ENCODE measurements around the gene ZCWPW1. TPM values are rescaled to one million over a fixed set of nuclear protein-coding genes. Genes with fewer than 3 reads are reported as not detected.

Gene ZCWPW1
- total and polyA plus RNA-seq, 10 of the 15 experiments (the other 5 are each of a cell fraction or from before 2014, with no cell fraction given) = 1.3 to 4.4 (median 3.7) TPM

- CTCF ChIA-PET = interaction anchor here (0.6 to 1.6 kb wide), 8 partner anchors 12 to 124 kb away, joined by 3 to 7 read pairs (median 3); no protein-coding TSS in a partner anchor
- in situ Hi-C loops (cut with MboI) (loop anchor here (25.0 kb wide), 1 partner anchor 222 kb away; the partner anchor contains the start of gene GIGYF1), intact Hi-C loops (cut with micrococcal nuclease; ENCODE audit: unreplicated experiment) (no loop called here)
- no TSS peak for BruUV-seq (replicated peaks)
- no peaks in the 10 kb centered on the region for H4K20me1 ChIP-seq (ENCODE audit: control insufficient read depth, insufficient read depth)
- peaks cover 4 to 6% of the 10 kb centered on the region in 2 experiments; a peak in 3 of 4 replicates for H3K36me3 ChIP-seq (ENCODE audit: control insufficient read depth in 2 of 2, insufficient read depth in 2 of 2, low read length in 1 of 2)
- H3K4me2 ChIP-seq (ENCODE audit: control insufficient read depth, insufficient read depth) = no peak overlapping the region
- no peak for DNase-seq (ENCODE audit: low read depth, low spot score)
- no peaks in the 10 kb centered on the region for H3K9me3 ChIP-seq (replicated peaks; ENCODE audit: control insufficient read depth, insufficient read depth, low read length)
- SMC1A ChIA-PET (ENCODE audit: uncharacterized antibody, unreplicated experiment) = interaction anchor here (0.7 to 1.5 kb wide), 6 partner anchors 10 to 233 kb away, joined by 3 to 7 read pairs (median 4); partner anchors contain the start of gene MOSPD3
- H3K79me2 ChIP-seq (ENCODE audit: control insufficient read depth, insufficient read depth, low read length) = 0 out of 2 replicates have a peak, but pooled peaks cover 3% of the 10 kb centered on the region
- WGBS (ENCODE audit: insufficient coverage, insufficient replicate concordance, low lambda C conversion rate, missing lambda C conversion rate) = 97% methylated on average over 7 of the region's 8 CpGs
- no peak overlapping the region for H3K4me3 ChIP-seq
- H3K4me1 ChIP-seq (ENCODE audit: control insufficient read depth, insufficient read depth, low read length) = no peaks in the 10 kb centered on the region
- no peak overlapping the region for H3K27ac ChIP-seq (ENCODE audit: control insufficient read depth, insufficient read depth)
- H3K9ac ChIP-seq (ENCODE audit: control insufficient read depth, insufficient read depth, low read length) = no peak overlapping the region
- POLR2A ChIA-PET = interaction anchor here (0.7 kb wide), 1 partner anchor 94 kb away, joined by 4 read pairs; no protein-coding TSS in a partner anchor
- ATAC-seq = no peak
- RAD21 ChIA-PET (ENCODE audit: unreplicated experiment) = interaction anchor here (0.9 to 1.4 kb wide), 4 partner anchors 20 to 147 kb away, joined by 3 to 6 read pairs (median 4); partner anchors contain the start of gene MOSPD3
- TF ChIP-seq PAX5 (IDR thresholded peaks at IDR 0.05; ENCODE audit: borderline replicate concordance, low read depth, low read length) (no peak), MLLT1 (IDR thresholded peaks at IDR 0.05) (no peak), WRNIP1 (IDR thresholded peaks at IDR 0.05; ENCODE audit: borderline replicate concordance, low read depth, low read length) (no peak), RAD21 (IDR thresholded peaks at IDR 0.05; ENCODE audit: insufficient read depth, low read depth, low read length) (no peak), EZH2 (IDR thresholded peaks at IDR 0.05; ENCODE audit: borderline replicate concordance, control insufficient read depth, low read depth, low read length) (no peak), SRF (IDR thresholded peaks at IDR 0.05; ENCODE audit: low read depth in 2 of 2, low read length in 2 of 2) (no peak), EGR1 (IDR thresholded peaks at IDR 0.05; ENCODE audit: borderline replicate concordance in 1 of 2, low read depth in 2 of 2, low read length in 2 of 2) (no peak), BACH1 (IDR thresholded peaks at IDR 0.05; ENCODE audit: borderline replicate concordance) (no peak), HDAC6 (IDR thresholded peaks at IDR 0.05; ENCODE audit: unreplicated experiment) (no peak), ZNF24 (IDR thresholded peaks at IDR 0.05) (no peak), DPF2 (IDR thresholded peaks at IDR 0.05) (no peak), TCF7 (IDR thresholded peaks at IDR 0.05; ENCODE audit: borderline replicate concordance) (no peak), STAT1 (conservative IDR thresholded peaks at IDR 0.05) (no peak), SUPT20H (IDR thresholded peaks at IDR 0.05; ENCODE audit: borderline replicate concordance, control insufficient read depth, low read depth, low read length) (no peak), ZBTB11 (CRISPR knock-in tag; IDR thresholded peaks at IDR 0.05) (no peak), PAX8 (IDR thresholded peaks at IDR 0.05) (no peak), MYB (IDR thresholded peaks at IDR 0.05; ENCODE audit: borderline replicate concordance, low read depth, low read length) (no peak)
- no peak overlapping the region for H2AFZ ChIP-seq (ENCODE audit: control insufficient read depth, low read depth, low read length)
- H3K27me3 ChIP-seq (replicated peaks in 1 of 2; ENCODE audit: control insufficient read depth in 2 of 2, insufficient read depth in 2 of 2, low read length in 1 of 2) = no peaks in the 10 kb centered on the region
- FAIRE-seq = no peak
These were observed 36.8 kb upstream of the ZCWPW1 start for GRCh38 chr7:100465299-100465698.
